K562 (cell line): ENCODE measurements around the gene OSM. TPM values are rescaled to one million over a fixed set of nuclear protein-coding genes. Genes with fewer than 3 reads are reported as not detected.
A peak's percentile ranks its signal among the peaks of the same experiment; 100 is the strongest.

Source experiments
- ATAC-seq: fragments of 200-7000 bp; cut with Tn5 transposase; 3 replicates; pipeline ENCODE4 v1.9.1; 2020; ENCODE audit warnings: moderate library complexity
- BruUV-seq: library from RNA; stranded (reverse); fragments of 400-500 nt; replicated peaks from 2 replicates; lab custom pipeline; 2021; lab: Mats Ljungman, UMichigan
- CTCF ChIA-PET: fragments of 300-600 bp; formaldehyde crosslinking; extraction: SDS; loops from one replicate; lab custom pipeline; 2021; ENCODE audit warnings: low intra/inter-chr PET ratio; lab: Yijun Ruan, JAX
- POLR2A ChIA-PET: fragments of 300-600, 350-650 bp; sonication (Branson Sonifier 250); formaldehyde crosslinking; extraction: SDS; loops from one replicate; lab custom pipeline; 2021; ENCODE audit warnings: antibody characterized with exemption, inconsistent platforms; lab: Yijun Ruan, JAX
- DNase-seq, 4 experiments: peaks; one replicate each; pipeline versions ENCODE4 v3.0.0 to v3.0.0-alpha.2; 2011 to 2018; ENCODE audit warnings: low spot score in 3 of 4, mixed read lengths in 3 of 4; ENCODE audit errors: extremely low read depth in 1 of 4
- FAIRE-seq: peaks from 2 replicates; lab custom pipeline; 2011; peaks lifted over from hg19 to GRCh38; lab: Jason Lieb, UNC
- H2AFZ ChIP-seq: 2 replicates; pipeline ENCODE4 v1.6.0; 2011; ENCODE audit warnings: low read depth, low read length, control low read depth, inconsistent platforms
- H3K27ac ChIP-seq: fragments of 200-600 bp; 3 replicates; pipeline ENCODE4 v1.8.0; 2011; ENCODE audit warnings: low read depth, mild to moderate bottlenecking, control low read depth, inconsistent platforms, low read length, moderate library complexity, mixed read lengths; ENCODE audit errors: extremely low read depth
- H3K27me3 ChIP-seq, 2 experiments: fragments of 300-600 bp in 1 of 2; 2 replicates in 1 of 2; 3 replicates in 1 of 2; pipeline versions ENCODE4 v1.6.0 to v1.8.0; 2011; ENCODE audit warnings: inconsistent platforms in 2 of 2, low read length in 2 of 2, mild to moderate bottlenecking in 1 of 2, mixed read lengths in 1 of 2, moderate library complexity in 1 of 2; ENCODE audit not compliant: control insufficient read depth in 2 of 2, insufficient read depth in 2 of 2
- H3K36me3 ChIP-seq: fragments of 300-600 bp; 3 replicates; pipeline ENCODE4 v1.8.0; 2011; ENCODE audit warnings: mild to moderate bottlenecking, low read length, inconsistent platforms; ENCODE audit not compliant: control insufficient read depth, insufficient read depth
- H3K4me1 ChIP-seq, 2 experiments: fragments of 200-600 bp in 1 of 2; replicated peaks in 1 of 2; 2 replicates in 1 of 2; 3 replicates in 1 of 2; pipeline versions ENCODE4 v1.5.1 to v1.8.0; 2011; ENCODE audit warnings: inconsistent platforms in 2 of 2, low read length in 2 of 2, mild to moderate bottlenecking in 1 of 2, mixed read lengths in 1 of 2, moderate library complexity in 1 of 2; ENCODE audit not compliant: control insufficient read depth in 2 of 2, insufficient read depth in 2 of 2
- H3K4me2 ChIP-seq: 2 replicates; pipeline ENCODE4 v1.6.1; 2011; ENCODE audit warnings: low read length, control low read depth, inconsistent platforms, mixed read lengths; ENCODE audit not compliant: insufficient read depth
- H3K4me3 ChIP-seq: fragments of 200-600 bp; sonication (generic), shearing (Covaris generic); 2 replicates; pipeline ENCODE4 v1.5.1; 2016; ENCODE audit warnings: control low read depth, inconsistent platforms
- H3K79me2 ChIP-seq: fragments of 200-600 bp; 3 replicates; pipeline ENCODE4 v1.8.0; 2011; ENCODE audit warnings: low read length, inconsistent platforms; ENCODE audit not compliant: control insufficient read depth, insufficient read depth
- H3K9ac ChIP-seq, 2 experiments: 2 replicates each; pipeline versions ENCODE4 v1.6.0 to v1.6.1; 2011; ENCODE audit warnings: low read depth in 2 of 2, low read length in 2 of 2, control low read depth in 1 of 2, inconsistent platforms in 1 of 2, mild to moderate bottlenecking in 1 of 2, mixed read lengths in 1 of 2; ENCODE audit not compliant: insufficient read depth in 1 of 2
- H3K9me1 ChIP-seq: one replicate; pipeline ENCODE4 v1.6.0; 2011; ENCODE audit warnings: inconsistent platforms, mild to moderate bottlenecking, low read length, moderate library complexity; ENCODE audit not compliant: control insufficient read depth, insufficient read depth
- H3K9me3 ChIP-seq: replicated peaks from 2 replicates; pipeline ENCODE4 v1.5.1; 2011; ENCODE audit warnings: low read depth, low read length, inconsistent platforms; ENCODE audit not compliant: control insufficient read depth, insufficient read depth
- H4K20me1 ChIP-seq: replicated peaks from 2 replicates; pipeline ENCODE4 v1.6.1; 2011; ENCODE audit warnings: low read length, inconsistent platforms, mixed read lengths; ENCODE audit not compliant: control insufficient read depth, insufficient read depth
- GTF3C2 ChIP-seq: IDR thresholded peaks from 3 replicates; pipeline ENCODE4 v1.6.1; 2011; ENCODE audit warnings: borderline replicate concordance, mild to moderate bottlenecking, moderate library complexity; ENCODE audit not compliant: insufficient read length; ENCODE audit errors: extremely low read depth
- SPI1 ChIP-seq: IDR thresholded peaks from 2 replicates; pipeline ENCODE4 v1.6.1; 2011; ENCODE audit warnings: low read depth, low read length, control low read depth, borderline replicate concordance
- WGBS: fragments of 100-300 bp; shearing (Covaris generic); methylation state at CpG from one replicate; pipeline ENCODE4 v1.1.6; 2016; ENCODE audit warnings: low coverage, mixed read lengths; ENCODE audit not compliant: insufficient coverage; ENCODE audit errors: missing lambda C conversion rate; 5-methylcytosine and 5-hydroxymethylcytosine counted together
- in situ Hi-C: fragments of 300-500 bp; cut with MboI; formaldehyde crosslinking; loops from 4 replicates; pipeline ENCODE4 v1.15.0; 2018; ENCODE audit warnings: inconsistent platforms, mixed read lengths
- intact Hi-C: fragments of 100-400 bp; cut with micrococcal nuclease; formaldehyde crosslinking; loops from 2 replicates; pipeline ENCODE4 v1.14.2; 2022
- polyA plus RNA-seq, 8 experiments: library from polyadenylated mRNA; depleted of rRNA in 4 of 8; stranded (reverse) in 5 of 8; unstranded in 3 of 8; fragments of >200 nt; fragmentation: Nextera tagmentation in 2 of 8; fragmentation: Illumina TruSeq in 1 of 8; extraction: Ambion mirVana in 2 of 8; extraction: Trizol in 1 of 8; gene quantifications; 2 replicates each; pipeline versions ENCODE4 v1.2.1 to v1.2.3, GENCODE V29; 2011 to 2014; ENCODE audit warnings: inconsistent platforms in 1 of 8, missing spikeins in 1 of 8
- total RNA-seq, 7 experiments: library from RNA; depleted of rRNA in 6 of 7; stranded (reverse); fragments of >200 nt in 6 of 7; fragmentation: Illumina TruSeq in 2 of 7; extraction: Trizol in 2 of 7; gene quantifications; 2 replicates each; pipeline versions ENCODE4 v1.2.1 to v1.2.3, GENCODE V29; 2011 to 2021; ENCODE audit warnings: low replicate concordance in 1 of 7

Gene OSM
- total and polyA plus RNA-seq, 9 of the 15 experiments (the other 6 are each of a cell fraction or from before 2014, with no cell fraction given), result 0.22 TPM; not detected in 8

- H3K4me2 ChIP-seq, result no peak overlapping the region
- no peaks in the 10 kb centered on the region for H3K27me3 ChIP-seq
- peaks cover 5 to 23% of the 10 kb centered on the region in 2 experiments; a peak in 4 of 5 replicates for H3K4me1 ChIP-seq
- 73% methylated on average over 7 of the region's 9 CpGs for WGBS
- peak overlapping the region in 1 of 2 experiments; percentile 76; a peak in 2 of 4 replicates for H3K9ac ChIP-seq
- peaks cover 10% of the 10 kb centered on the region for H3K79me2 ChIP-seq
- H3K27ac ChIP-seq, result no peak overlapping the region
- no peaks in the 10 kb centered on the region; the same call in 1 of the 2 replicates for H4K20me1 ChIP-seq
- DNase-seq, result no peak
- no peak for FAIRE-seq
- ATAC-seq, result no peak
- H3K9me1 ChIP-seq, result no peaks in the 10 kb centered on the region
- ChIA-PET CTCF (no interaction called here), POLR2A (interaction anchor here (0.9 to 1.0 kb wide), 2 partner anchors 11 to 12 kb away, joined by 5 to 7 read pairs; partner anchors contain the start of gene CASTOR1)
- intact Hi-C loops, result no loop called here
- BruUV-seq, result no TSS peak
- H3K4me3 ChIP-seq, result no peak overlapping the region
- TF ChIP-seq SPI1 (peak; percentile 82), GTF3C2 (no peak)
- in situ Hi-C loops, result no loop called here
- peaks cover 12% of the 10 kb centered on the region; the same call in 1 of the 3 replicates for H3K36me3 ChIP-seq
- H2AFZ ChIP-seq, result no peak overlapping the region
- H3K9me3 ChIP-seq, result no peaks in the 10 kb centered on the region
Observed at GRCh38 chr22:30301995-30302809, 35.6 kb upstream of the OSM start.
